Neuronal stem cell (in vitro differentiated cells): Measurements from ENCODE around the gene KLHDC2.
"Not testable (repeated sequence)": the region's sequence is repeated elsewhere in the genome, so short reads cannot be mapped to it uniquely, and the experiment has no call there.

Source experiments
- DNase-seq: peaks from one replicate; pipeline ENCODE4 v3.0.0-alpha.2; 2013; ENCODE audit warnings: low spot score
- H2AFZ ChIP-seq: one replicate; pipeline ENCODE4 v1.6.1; 2013; ENCODE audit warnings: mild to moderate bottlenecking, low read length, inconsistent platforms
- H2AK5ac ChIP-seq: 2 replicates; pipeline ENCODE4 v1.6.1; 2013; ENCODE audit warnings: low read depth, mild to moderate bottlenecking, inconsistent platforms, low read length, moderate library complexity, mixed read lengths
- H2BK120ac ChIP-seq: 2 replicates; pipeline ENCODE4 v1.6.1; 2013; ENCODE audit warnings: low read depth, mild to moderate bottlenecking, inconsistent platforms, low read length, moderate library complexity, mixed read lengths
- H2BK12ac ChIP-seq: one replicate; pipeline ENCODE4 v1.6.1; 2013; ENCODE audit warnings: low read length, inconsistent platforms
- H2BK15ac ChIP-seq: 2 replicates; pipeline ENCODE4 v1.6.1; 2013; ENCODE audit warnings: mild to moderate bottlenecking, low read length, inconsistent platforms, mixed read lengths
- H2BK5ac ChIP-seq: one replicate; pipeline ENCODE4 v1.6.1; 2013; ENCODE audit warnings: inconsistent platforms, mild to moderate bottlenecking, low read length, moderate library complexity
- H3K14ac ChIP-seq: one replicate; pipeline ENCODE4 v1.6.1; 2013; ENCODE audit warnings: low read length, inconsistent platforms
- H3K18ac ChIP-seq: 2 replicates; pipeline ENCODE4 v1.6.1; 2013; ENCODE audit warnings: low read length, inconsistent platforms
- H3K23ac ChIP-seq: 2 replicates; pipeline ENCODE4 v1.6.1; 2013; ENCODE audit warnings: low read depth, mild to moderate bottlenecking, mixed read lengths, low read length, inconsistent platforms; ENCODE audit not compliant: poor library complexity
- H3K27ac ChIP-seq: replicated peaks from 3 replicates; pipeline ENCODE4 v1.5.1; 2013; ENCODE audit warnings: low read length, inconsistent platforms
- H3K27me3 ChIP-seq, 3 experiments: 2 replicates each; pipeline ENCODE4 v1.6.1; 2013; ENCODE audit warnings: low read length in 3 of 3, mild to moderate bottlenecking in 2 of 3, inconsistent platforms in 1 of 3, low read depth in 1 of 3, mixed read lengths in 1 of 3, moderate library complexity in 1 of 3; ENCODE audit not compliant: control insufficient read depth in 3 of 3, insufficient read depth in 3 of 3
- H3K36me3 ChIP-seq, 2 donors: replicated peaks in 1 of 2; 2 replicates each; pipeline ENCODE4 v1.6.1; 2013; ENCODE audit warnings: low read length in 2 of 2; ENCODE audit not compliant: control insufficient read depth in 2 of 2, insufficient read depth in 2 of 2
- H3K4ac ChIP-seq: 2 replicates; pipeline ENCODE4 v1.6.1; 2013; ENCODE audit warnings: inconsistent platforms, mild to moderate bottlenecking, low read length, moderate library complexity
- H3K4me1 ChIP-seq, 2 donors: 1 replicate in 1 of 2; 2 replicates in 1 of 2; pipeline ENCODE4 v1.6.1; 2013; ENCODE audit warnings: low read length in 2 of 2, low read depth in 1 of 2; ENCODE audit not compliant: control insufficient read depth in 2 of 2, insufficient read depth in 1 of 2
- H3K4me2 ChIP-seq: one replicate; pipeline ENCODE4 v1.6.1; 2013; ENCODE audit warnings: mild to moderate bottlenecking, low read length, inconsistent platforms; ENCODE audit not compliant: insufficient read depth, poor library complexity, severe bottlenecking
- H3K4me3 ChIP-seq, 2 donors: 2 replicates each; pipeline ENCODE4 v1.5.1; 2013; ENCODE audit warnings: low read length in 2 of 2, mild to moderate bottlenecking in 2 of 2, inconsistent platforms in 1 of 2, moderate library complexity in 1 of 2
- H3K79me1 ChIP-seq: one replicate; pipeline ENCODE4 v1.6.1; 2013; ENCODE audit warnings: low read depth, mild to moderate bottlenecking, inconsistent platforms, low read length, moderate library complexity
- H3K9ac ChIP-seq: one replicate; pipeline ENCODE4 v1.6.1; 2013; ENCODE audit warnings: mild to moderate bottlenecking, low read depth, low read length, inconsistent platforms; ENCODE audit not compliant: poor library complexity
- H3K9me3 ChIP-seq, 2 donors: replicated peaks in 1 of 2; 2 replicates each; pipeline versions ENCODE3 to v1.6.1; 2013; ENCODE audit warnings: low read length in 2 of 2, mild to moderate bottlenecking in 2 of 2, inconsistent platforms in 1 of 2, low read depth in 1 of 2, mixed read lengths in 1 of 2, moderate library complexity in 1 of 2; ENCODE audit not compliant: control insufficient read depth in 2 of 2, insufficient read depth in 1 of 2
- H4K8ac ChIP-seq: one replicate; pipeline ENCODE4 v1.6.1; 2013; ENCODE audit warnings: low read depth, mild to moderate bottlenecking, inconsistent platforms, low read length, moderate library complexity
- H4K91ac ChIP-seq: one replicate; pipeline ENCODE4 v1.6.1; 2013; ENCODE audit warnings: low read length, low read depth, mild to moderate bottlenecking, inconsistent platforms; ENCODE audit not compliant: poor library complexity
- WGBS, 2 donors: extraction: QIAGEN DNeasy Blood & Tissue Kit; methylation state at CpG; one replicate each; pipeline ENCODE4 v1.1.7; 2013; ENCODE audit warnings: missing lambda C conversion rate in 2 of 2, mixed read lengths in 1 of 2; ENCODE audit not compliant: insufficient read length in 2 of 2, insufficient replicate concordance in 1 of 2; ENCODE audit errors: extremely low coverage in 2 of 2; 5-methylcytosine and 5-hydroxymethylcytosine counted together

Gene KLHDC2

DNA sequence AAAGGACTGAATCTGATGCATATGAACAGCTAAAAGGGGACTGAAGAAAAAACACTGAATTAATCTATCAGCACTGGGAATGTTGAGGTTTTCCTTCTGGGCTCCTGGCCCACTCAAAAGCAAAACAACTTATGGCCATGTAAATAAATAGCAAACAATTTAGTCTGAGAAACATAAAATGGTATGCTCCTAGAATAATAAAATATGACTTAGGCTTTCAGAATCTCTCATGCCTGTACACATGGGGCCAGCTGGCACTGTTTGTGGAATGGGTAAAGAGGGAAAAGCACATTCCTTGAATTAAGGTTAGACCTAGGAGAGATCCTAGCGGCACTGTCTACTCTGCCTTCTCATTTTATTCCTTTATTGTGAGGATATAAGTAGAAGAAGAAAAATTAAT lies 6.2 kb downstream of the KLHDC2 start:
- Histone ChIP-seq H2BK5ac (no peak overlapping the region), H2AK5ac (no peak overlapping the region), H2AFZ (no peak overlapping the region), H3K4me3 (no peak overlapping the region), H3K14ac (no peak overlapping the region), H3K79me1 (peaks cover 3% of the 10 kb centered on the region), H3K9me3 (no peaks in the 10 kb centered on the region), H2BK15ac (no peak overlapping the region), H2BK12ac (no peak overlapping the region), H3K4me2 (no peak overlapping the region), H3K18ac (no peak overlapping the region), H3K27ac (no peak overlapping the region), H3K27me3 (no peaks in the 10 kb centered on the region), H3K36me3 (peaks cover 1 to 73% of the 10 kb centered on the region in 2 donors), H3K9ac (no peak overlapping the region), H4K8ac (no peak overlapping the region), H3K4ac (no peak overlapping the region), H3K23ac (no peak overlapping the region), H3K4me1 (peaks cover 2 to 4% of the 10 kb centered on the region in 2 donors), H4K91ac (no peak overlapping the region), H2BK120ac (no peak overlapping the region)
- DNase-seq, result no peak
- WGBS, 2 donors, result no CpG with 5 or more reads among the region's 1 CpG

- Histone ChIP-seq H3K18ac (no peak overlapping the region), H3K27ac (no peak overlapping the region), H2AK5ac (no peak overlapping the region), H3K4me1 (no peaks in the 10 kb centered on the region), H2AFZ (no peak overlapping the region), H3K79me1 (no peaks in the 10 kb centered on the region), H3K9me3 (no peaks in the 10 kb centered on the region), H2BK12ac (no peak overlapping the region), H3K4ac (no peak overlapping the region), H2BK120ac (no peak overlapping the region), H3K4me2 (no peak overlapping the region), H3K14ac (no peak overlapping the region), H4K8ac (no peak overlapping the region), H3K27me3 (no peaks in the 10 kb centered on the region), H2BK15ac (no peak overlapping the region), H2BK5ac (no peak overlapping the region), H3K4me3 (no peak overlapping the region), H3K36me3 (peaks cover 12 to 95% of the 10 kb centered on the region in 2 donors), H3K23ac (no peak overlapping the region), H3K9ac (no peak overlapping the region), H4K91ac (no peak overlapping the region)
- DNase-seq, result no peak
- WGBS, 2 donors, result no CpG with 5 or more reads among the region's 2 CpGs
These were observed 10.5 kb downstream of the KLHDC2 start for GRCh38 chr14:49778421-49778820.

- H3K14ac ChIP-seq, H2BK5ac ChIP-seq, H3K79me1 ChIP-seq, H3K4ac ChIP-seq, H4K8ac ChIP-seq, DNase-seq, H3K9ac ChIP-seq, H3K27me3 ChIP-seq, H2BK120ac ChIP-seq, H4K91ac ChIP-seq, H3K4me2 ChIP-seq, H3K9me3 ChIP-seq, H2AK5ac ChIP-seq, H3K27ac ChIP-seq, H2BK12ac ChIP-seq, H2AFZ ChIP-seq, H3K4me3 ChIP-seq, H3K23ac ChIP-seq, H3K4me1 ChIP-seq, H3K18ac ChIP-seq, H2BK15ac ChIP-seq: not testable (repeated sequence)
- WGBS, 2 donors, result no CpG with 5 or more reads among the region's 7 CpGs
- peaks cover 15 to 99% of the 10 kb centered on the region in 2 donors for H3K36me3 ChIP-seq
These were observed 13.1 kb downstream of the KLHDC2 start for GRCh38 chr14:49781040-49781439.

- H4K8ac ChIP-seq, result no peak overlapping the region
- no peak overlapping the region for H3K9ac ChIP-seq
- no peak overlapping the region for H3K14ac ChIP-seq
- no peak overlapping the region for H2AFZ ChIP-seq
- no peak overlapping the region for H2BK120ac ChIP-seq
- no peaks in the 10 kb centered on the region for H3K9me3 ChIP-seq
- H2BK12ac ChIP-seq, result no peak overlapping the region
- H3K79me1 ChIP-seq, result no peaks in the 10 kb centered on the region
- H3K4ac ChIP-seq, result no peak overlapping the region
- no peak overlapping the region for H3K27ac ChIP-seq
- H2AK5ac ChIP-seq, result no peak overlapping the region
- no peak overlapping the region for H2BK15ac ChIP-seq
- no CpG with 5 or more reads among the region's 3 CpGs for WGBS, 2 donors
- no peak overlapping the region for H4K91ac ChIP-seq
- peaks cover 21 to 100% of the 10 kb centered on the region in 2 donors for H3K36me3 ChIP-seq
- DNase-seq, result no peak
- no peak overlapping the region for H2BK5ac ChIP-seq
- no peak overlapping the region for H3K18ac ChIP-seq
- H3K23ac ChIP-seq, result no peak overlapping the region
- no peaks in the 10 kb centered on the region for H3K4me1 ChIP-seq
- H3K27me3 ChIP-seq, result no peaks in the 10 kb centered on the region
- no peak overlapping the region for H3K4me2 ChIP-seq
- no peak overlapping the region for H3K4me3 ChIP-seq
These were observed 15.6 kb downstream of the KLHDC2 start for GRCh38 chr14:49783394-49784014.
